ENCODE data around the gene SYCP2.
A peak's percentile ranks its signal among the peaks of the same experiment; 100 is the strongest.

DNA sequence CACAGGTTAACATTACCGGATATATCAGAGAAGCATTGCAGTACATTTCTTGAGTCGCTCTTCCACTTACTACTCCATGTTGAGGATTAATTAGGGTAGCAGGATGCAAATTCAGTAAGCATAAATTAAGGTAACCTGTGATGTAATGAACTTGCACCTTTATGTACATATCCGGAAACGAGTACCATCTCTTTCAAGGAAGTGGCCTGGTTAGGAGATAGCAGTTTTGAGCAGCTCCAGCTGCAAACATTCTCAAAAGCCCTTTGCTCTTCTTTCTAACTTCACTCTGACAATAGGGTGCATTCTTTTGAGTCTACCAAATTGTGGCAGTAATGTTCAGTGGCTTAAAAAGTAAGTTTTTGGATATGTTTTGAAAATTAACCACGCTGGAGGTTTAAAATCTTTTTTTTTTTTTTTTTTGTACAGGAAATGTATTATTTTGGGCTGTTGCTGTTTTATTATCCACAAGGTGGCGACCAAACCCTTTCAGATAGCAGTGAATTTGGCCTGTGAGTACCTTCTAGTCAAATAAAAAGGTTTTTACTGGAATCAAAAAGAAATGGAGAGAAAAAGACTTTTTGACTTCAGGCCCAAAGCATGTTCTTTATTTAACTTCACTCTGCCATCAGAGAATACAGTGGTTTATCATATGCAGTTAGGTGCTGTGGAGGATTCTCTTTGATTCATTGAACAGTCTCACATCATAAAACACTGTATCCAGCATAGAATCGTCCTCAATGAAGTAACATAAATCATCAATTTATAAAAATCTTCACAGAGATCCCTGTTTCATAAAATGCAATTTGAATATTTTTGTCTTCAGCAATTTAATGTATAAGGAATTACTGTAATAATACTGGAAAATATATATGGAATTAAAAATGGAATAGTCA lies 15.6 kb upstream of the SYCP2 start:
- peak; percentile 74 for TF ChIP-seq CTCF (IDR thresholded peaks at IDR 0.05; ENCODE audit: low read length)
- TF ChIP-seq EZH2 (IDR thresholded peaks at IDR 0.05; ENCODE audit: borderline replicate concordance, low read length) = no peak
